Testis (tissue), 3 donors: ENCODE data around the gene RIMBP2. TPM values are rescaled to one million over a fixed set of nuclear protein-coding genes. Genes with fewer than 3 reads are reported as not detected.

Source experiments
- DNase-seq: peaks from one replicate; pipeline ENCODE4 v3.0.0-alpha.2; 2019
- H3K27ac ChIP-seq, 2 donors: fragments of 200-600 bp; sonication (generic); one replicate each; pipeline ENCODE4 v1.5.1; 2019
- H3K27me3 ChIP-seq: fragments of 200-600 bp; sonication (generic); one replicate; pipeline ENCODE4 v1.5.1; 2019
- H3K36me3 ChIP-seq: fragments of 200-600 bp; sonication (generic); one replicate; pipeline ENCODE4 v1.5.1; 2017; ENCODE audit warnings: low read depth; ENCODE audit errors: missing control alignments
- H3K4me1 ChIP-seq: fragments of 200-600 bp; sonication (generic); one replicate; pipeline ENCODE4 v1.5.1; 2019
- H3K4me3 ChIP-seq, 2 donors: fragments of 200-600 bp; sonication (generic); one replicate each; pipeline ENCODE4 v1.5.1; 2017 to 2019
- H3K9me3 ChIP-seq: fragments of 200-600 bp; sonication (generic); one replicate; pipeline ENCODE4 v1.5.1; 2017
- CTCF ChIP-seq, 3 experiments: fragments of 450-650 bp in 2 of 3; fragments of 200-600 bp in 1 of 3; sonication (generic) in 1 of 3; IDR thresholded peaks; one replicate each; pipeline ENCODE4 v1.5.1; 2016 to 2019; ENCODE audit warnings: antibody characterized with exemption in 3 of 3, mild to moderate bottlenecking in 2 of 3, moderate library complexity in 1 of 3
- POLR2A ChIP-seq: fragments of 450-650 bp; IDR thresholded peaks from one replicate; pipeline ENCODE4 v1.6.1; 2017; ENCODE audit warnings: antibody characterized with exemption, mild to moderate bottlenecking, moderate library complexity
- WGBS, 2 donors: methylation state at CpG; one replicate each; pipeline ENCODE4 v1.1.5; 2018; 5-methylcytosine and 5-hydroxymethylcytosine counted together
- intact Hi-C: fragments of 100-400 bp; cut with DNase I; formaldehyde crosslinking; loops from one replicate; pipeline ENCODE4 v1.15.1; 2023; ENCODE audit warnings: low total_unique reads
- polyA plus RNA-seq: library from polyadenylated mRNA; stranded (reverse); fragments of 350-450 nt; fragmentation: Illumina TruSeq; extraction: RNeasy Lipid Tissue Mini Kit (QIAGEN cat#74804); gene quantifications from one replicate; pipeline ENCODE4 v1.2.3, GENCODE V29; 2014; ENCODE audit warnings: low read depth, low replicate concordance; ENCODE audit not compliant: insufficient read depth
- total RNA-seq, 2 donors: library from RNA; depleted of rRNA; stranded (reverse); fragments of >200 nt; gene quantifications; one replicate each; pipeline ENCODE4 v1.2.3, GENCODE V29; 2016

The RIMBP2 gene
- total and polyA plus RNA-seq, 3 donors from 2014 or later, result 8.0 to 10.0 (median 8.7) TPM

- WGBS, 2 donors, result 51 to 60% methylated on average over 4 of the region's 4 CpGs
- no peak overlapping the region for H3K4me3 ChIP-seq
- H3K9me3 ChIP-seq, result no peaks in the 10 kb centered on the region
- no peaks in the 10 kb centered on the region for H3K4me1 ChIP-seq
- H3K27ac ChIP-seq, result no peak overlapping the region
- no peaks in the 10 kb centered on the region for H3K27me3 ChIP-seq
- no peaks in the 10 kb centered on the region for H3K36me3 ChIP-seq
- TF ChIP-seq CTCF (IDR thresholded peaks at IDR 0.05) (no peak), POLR2A (no peak)
- intact Hi-C loops, result no loop called here
- no peak for DNase-seq
Observed at GRCh38 chr12:130372936-130373335, 343.2 kb downstream of the RIMBP2 start.

- no peak for TF ChIP-seq POLR2A
- no peak for TF ChIP-seq CTCF (IDR thresholded peaks at IDR 0.05)
- Histone ChIP-seq H3K36me3 (no peaks in the 10 kb centered on the region), H3K9me3 (no peaks in the 10 kb centered on the region), H3K4me1 (no peaks in the 10 kb centered on the region), H3K4me3 (no peak overlapping the region), H3K27me3 (no peaks in the 10 kb centered on the region), H3K27ac (no peak overlapping the region)
- no peak for DNase-seq
- WGBS, 2 donors, result 35 to 38% methylated on average over 5 of the region's 5 CpGs
- intact Hi-C loops, result no loop called here
Observed at GRCh38 chr12:130371296-130371695, 344.8 kb downstream of the RIMBP2 start.

GRCh38 chr12:130369816-130370215 is 346.3 kb downstream of the RIMBP2 start:
- 69 to 76% methylated on average over 4 of the region's 4 CpGs for WGBS, 2 donors
- intact Hi-C loops, result no loop called here

GRCh38 chr12:130367523-130367922 is 348.6 kb downstream of the RIMBP2 start:
- Histone ChIP-seq H3K4me1 (no peaks in the 10 kb centered on the region), H3K36me3 (no peaks in the 10 kb centered on the region), H3K4me3 (no peak overlapping the region), H3K9me3 (no peaks in the 10 kb centered on the region), H3K27ac (no peak overlapping the region), H3K27me3 (no peaks in the 10 kb centered on the region)
- intact Hi-C loops, result no loop called here
- TF ChIP-seq POLR2A (no peak), CTCF (IDR thresholded peaks at IDR 0.05) (no peak)
- WGBS, 2 donors, result 82 to 87% methylated on average over 13 of the region's 13 CpGs
- DNase-seq, result no peak

More at GRCh38 chr12:130369816-130370215, 346.3 kb downstream of the RIMBP2 start:
- Histone ChIP-seq H3K27me3 (no peaks in the 10 kb centered on the region), H3K36me3 (no peaks in the 10 kb centered on the region), H3K27ac (no peak overlapping the region), H3K4me1 (no peaks in the 10 kb centered on the region), H3K4me3 (no peak overlapping the region), H3K9me3 (no peaks in the 10 kb centered on the region)
- DNase-seq, result no peak
- no peak for TF ChIP-seq CTCF (IDR thresholded peaks at IDR 0.05)
- no peak for TF ChIP-seq POLR2A

GRCh38 chr12:130367003-130367402 is 349.1 kb downstream of the RIMBP2 start:
- Histone ChIP-seq H3K27ac (no peak overlapping the region), H3K27me3 (no peaks in the 10 kb centered on the region), H3K4me1 (no peaks in the 10 kb centered on the region), H3K9me3 (no peaks in the 10 kb centered on the region), H3K4me3 (no peak overlapping the region), H3K36me3 (no peaks in the 10 kb centered on the region)
- no peak for DNase-seq
- 89 to 97% methylated on average over 2 of the region's 2 CpGs for WGBS, 2 donors
- intact Hi-C loops, result no loop called here
- TF ChIP-seq POLR2A (no peak), CTCF (IDR thresholded peaks at IDR 0.05) (no peak)
